Gastroesophageal sphincter (tissue), 3 donors: Measurements from ENCODE around the gene ZNF787.

Experiments used
- CTCF ChIP-seq, 4 experiments: fragments of 200-600 bp in 2 of 4; fragments of 450-650 bp in 2 of 4; sonication (generic) in 1 of 4; IDR thresholded peaks; one replicate each; pipeline ENCODE4 v1.5.1; 2017 to 2019; ENCODE audit warnings: antibody characterized with exemption in 4 of 4, mild to moderate bottlenecking in 2 of 4, moderate library complexity in 2 of 4
- EP300 ChIP-seq: sonication (generic); formaldehyde crosslinking; IDR thresholded peaks from one replicate; pipeline ENCODE4 v1.6.1; 2017; ENCODE audit warnings: antibody characterized with exemption, mild to moderate bottlenecking
- POLR2A ChIP-seq, 2 donors: fragments of 450-650 bp; IDR thresholded peaks; one replicate each; pipeline ENCODE4 v1.6.1; 2017; ENCODE audit warnings: antibody characterized with exemption in 2 of 2, mild to moderate bottlenecking in 2 of 2, moderate library complexity in 1 of 2
- POLR2AphosphoS5 ChIP-seq: sonication (generic); formaldehyde crosslinking; IDR thresholded peaks from one replicate; pipeline ENCODE4 v1.6.1; 2017; ENCODE audit warnings: antibody characterized with exemption

DNA sequence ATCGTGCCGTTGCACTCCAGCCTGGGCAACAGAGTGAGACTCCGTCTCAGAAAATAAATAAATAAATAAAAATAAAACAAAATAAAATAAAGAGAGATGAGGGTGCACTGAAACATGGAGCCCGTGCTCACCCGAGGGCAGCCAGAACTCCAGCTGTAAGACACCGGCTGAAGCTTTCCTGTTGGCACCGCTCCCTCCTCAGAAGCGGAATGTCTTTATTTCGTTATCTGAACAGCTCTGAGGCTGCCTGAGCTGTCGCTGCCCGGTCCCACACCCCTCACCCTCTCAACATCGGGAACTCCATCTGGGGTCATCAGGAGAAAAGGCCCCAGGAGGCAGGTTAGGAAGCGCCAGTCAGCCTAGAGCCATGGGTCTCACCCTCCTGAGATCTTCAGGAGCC, 24.4 kb downstream of the ZNF787 start:
- no peak for TF ChIP-seq POLR2A (IDR thresholded peaks at IDR 0.05)
- no peak for TF ChIP-seq EP300
- no peak for TF ChIP-seq CTCF (IDR thresholded peaks at IDR 0.05)
- TF ChIP-seq POLR2AphosphoS5: no peak
